Body of pancreas (tissue), 4 donors: ENCODE measurements around the gene SCYGR7.

Source experiments
- POLR2A ChIP-seq, 3 donors: fragments of 450-650 bp; IDR thresholded peaks; one replicate each; pipeline ENCODE4 v1.6.1; 2016; ENCODE audit warnings: antibody characterized with exemption in 3 of 3, mild to moderate bottlenecking in 2 of 3
- TF ChIP-seq, protein P1 (sequence below), 7 experiments: fragments of 450-650 bp in 4 of 7; fragments of 200-600 bp in 3 of 7; sonication (generic) in 3 of 7; IDR thresholded peaks; one replicate each; pipeline ENCODE4 v1.5.1; 2016 to 2019; ENCODE audit warnings: antibody characterized with exemption in 7 of 7

GRCh38 chr2:227774895-227775842, 47.0 kb downstream of the SCYGR7 start:
- TF ChIP-seq, protein P1, sequence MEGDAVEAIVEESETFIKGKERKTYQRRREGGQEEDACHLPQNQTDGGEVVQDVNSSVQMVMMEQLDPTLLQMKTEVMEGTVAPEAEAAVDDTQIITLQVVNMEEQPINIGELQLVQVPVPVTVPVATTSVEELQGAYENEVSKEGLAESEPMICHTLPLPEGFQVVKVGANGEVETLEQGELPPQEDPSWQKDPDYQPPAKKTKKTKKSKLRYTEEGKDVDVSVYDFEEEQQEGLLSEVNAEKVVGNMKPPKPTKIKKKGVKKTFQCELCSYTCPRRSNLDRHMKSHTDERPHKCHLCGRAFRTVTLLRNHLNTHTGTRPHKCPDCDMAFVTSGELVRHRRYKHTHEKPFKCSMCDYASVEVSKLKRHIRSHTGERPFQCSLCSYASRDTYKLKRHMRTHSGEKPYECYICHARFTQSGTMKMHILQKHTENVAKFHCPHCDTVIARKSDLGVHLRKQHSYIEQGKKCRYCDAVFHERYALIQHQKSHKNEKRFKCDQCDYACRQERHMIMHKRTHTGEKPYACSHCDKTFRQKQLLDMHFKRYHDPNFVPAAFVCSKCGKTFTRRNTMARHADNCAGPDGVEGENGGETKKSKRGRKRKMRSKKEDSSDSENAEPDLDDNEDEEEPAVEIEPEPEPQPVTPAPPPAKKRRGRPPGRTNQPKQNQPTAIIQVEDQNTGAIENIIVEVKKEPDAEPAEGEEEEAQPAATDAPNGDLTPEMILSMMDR (IDR thresholded peaks at IDR 0.05), result no peak
- TF ChIP-seq POLR2A (IDR thresholded peaks at IDR 0.05), result no peak
